ENCODE measurements around the gene OAF.
A peak's percentile ranks its signal among the peaks of the same experiment; 100 is the strongest.

OAF gene

DNA sequence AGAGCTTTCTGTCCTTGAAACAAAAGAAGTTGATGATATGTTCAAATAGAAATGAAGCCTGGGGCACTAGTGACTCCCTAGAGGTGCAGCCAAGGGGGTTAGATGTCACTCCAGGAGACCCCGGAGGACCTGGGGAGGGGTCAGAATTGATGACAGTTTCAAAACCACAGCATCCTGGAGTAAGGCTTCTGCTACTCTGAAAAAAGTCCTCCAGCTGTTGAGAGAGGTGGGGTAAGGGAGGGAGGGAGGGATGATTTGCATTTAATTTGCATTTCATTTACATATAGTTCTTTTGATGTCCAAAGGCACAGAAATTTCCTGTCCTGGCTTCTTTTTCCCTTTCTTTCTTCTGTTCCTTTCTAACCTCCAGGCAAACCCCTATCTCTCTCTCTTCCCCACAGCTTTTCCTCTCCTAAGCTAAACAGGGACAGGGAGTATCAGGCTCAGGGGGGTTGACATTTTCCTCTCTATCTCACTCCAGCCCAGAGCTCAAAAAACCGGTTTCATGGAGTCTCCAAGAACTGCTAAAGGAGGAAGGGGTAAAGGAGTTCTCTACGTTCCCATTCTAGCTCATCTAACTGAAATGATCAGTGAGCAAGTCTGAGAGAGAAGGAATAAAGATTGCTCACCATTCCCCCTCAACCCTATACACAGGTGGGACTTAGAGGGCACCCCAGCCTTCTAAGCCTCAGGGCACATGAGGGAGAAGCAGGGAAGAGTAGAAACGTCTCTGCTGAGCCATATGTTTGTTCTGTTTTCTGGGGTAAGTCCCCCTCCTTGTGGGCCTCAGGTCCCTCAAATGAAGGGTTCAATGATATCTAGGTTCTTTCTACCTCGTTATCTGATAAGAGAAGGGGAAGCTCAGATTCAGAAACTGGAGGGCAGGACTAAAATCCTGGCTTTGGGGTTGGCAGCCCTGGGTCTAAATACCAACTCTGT lies 25.6 kb downstream of the OAF start:
- POLR2A ChIA-PET: no interaction called here
- no peak for DNase-seq (ENCODE audit: extremely low spot score)
- CTCF ChIA-PET: interaction anchor here (1.0 to 25.8 kb wide), 19 partner anchors 11 to 449 kb away, joined by 3 to 792 read pairs (median 11); partner anchors contain the start of gene ARHGEF12

DNA sequence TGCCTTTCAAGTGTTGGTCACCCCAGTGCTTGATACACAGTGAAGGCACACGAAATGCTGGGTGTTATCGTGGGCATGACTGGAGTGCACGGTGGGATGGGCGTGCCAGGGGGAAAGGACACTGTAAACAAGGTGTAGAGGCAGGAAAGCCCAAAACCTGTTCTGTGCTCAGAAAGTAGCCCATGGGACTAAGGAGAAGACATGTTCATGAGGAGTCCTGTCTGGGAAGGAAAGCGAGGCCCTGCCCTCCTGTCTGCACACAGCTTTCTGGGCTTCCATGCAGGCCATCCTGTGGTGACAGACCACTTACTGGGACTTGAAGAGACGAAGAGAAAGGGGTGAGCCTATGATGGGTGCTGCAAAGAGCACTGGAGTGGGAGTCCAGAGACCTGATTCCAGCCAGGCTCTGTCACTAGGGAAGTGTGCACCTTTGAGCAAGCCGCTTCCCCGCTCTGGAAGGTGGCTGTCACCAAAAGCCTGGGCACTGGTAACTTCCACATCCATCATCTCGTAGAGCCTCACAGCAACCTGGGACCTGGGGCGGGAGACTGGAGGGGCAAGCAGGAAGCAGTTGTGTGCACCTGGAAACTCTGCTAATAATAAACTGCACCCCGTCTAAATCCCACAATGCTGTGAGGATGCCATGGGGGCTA lies 28.3 kb downstream of the OAF start:
- TF ChIP-seq CTCF (IDR thresholded peaks at IDR 0.05; ENCODE audit: control extremely low read depth, extremely low read depth, low read depth, missing control alignments): no peak
- ChIA-PET CTCF (interaction anchor here (1.6 to 25.8 kb wide), 3 partner anchors 9 to 69 kb away, joined by 3 to 792 read pairs (median 219); no protein-coding TSS in a partner anchor), POLR2A (no interaction called here)
- DNase-seq (ENCODE audit: extremely low spot score): no peak

More for the DNA sequence above, 25.6 kb downstream of the OAF start:
- TF ChIP-seq CTCF (IDR thresholded peaks at IDR 0.05; ENCODE audit: control extremely low read depth, extremely low read depth, low read depth, missing control alignments): no peak

GRCh38 chr11:120239713-120240640 lies 29.1 kb downstream of the OAF start, which contains the start of gene POU2F3:
Gene POU2F3, plus strand, starts transcription at chr11:120240140. Its CDS starts 204 bp downstream, at chr11:120240344.
- CTCF ChIA-PET: interaction anchor here (1.0 to 25.8 kb wide), 4 partner anchors 10 to 70 kb away, joined by 3 to 792 read pairs (median 112); no protein-coding TSS in a partner anchor
- TF ChIP-seq CTCF (IDR thresholded peaks at IDR 0.05; ENCODE audit: control extremely low read depth, extremely low read depth, low read depth, missing control alignments): peak; percentile 15
- DNase-seq (ENCODE audit: extremely low spot score): no peak
- POLR2A ChIA-PET: no interaction called here

DNA sequence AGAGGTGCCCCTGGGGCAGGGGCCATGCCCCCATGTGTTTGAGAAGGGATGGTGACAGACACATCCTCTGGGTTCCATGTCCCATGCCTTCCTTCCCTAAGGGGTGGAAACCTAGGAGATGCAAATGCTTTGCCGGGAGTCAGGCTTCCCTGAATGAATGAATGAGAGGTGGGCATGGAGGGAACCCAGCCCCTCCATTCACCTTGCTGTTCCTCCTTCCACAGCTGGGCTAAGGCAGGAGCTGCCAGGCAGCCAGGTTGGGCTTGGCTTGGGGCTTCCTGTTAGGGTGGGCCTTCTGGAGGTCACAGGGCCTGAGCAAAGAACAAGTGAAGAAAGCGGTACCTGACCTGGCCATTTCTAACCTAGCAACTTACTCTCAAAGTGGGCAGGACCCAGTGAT lies 30.0 kb downstream of the OAF start:
- no peak for DNase-seq (ENCODE audit: extremely low spot score)
- POLR2A ChIA-PET: no interaction called here
- no peak for TF ChIP-seq CTCF (IDR thresholded peaks at IDR 0.05; ENCODE audit: control extremely low read depth, extremely low read depth, low read depth, missing control alignments)
- CTCF ChIA-PET: interaction anchor here (1.0 to 25.8 kb wide), 2 partner anchors 9 to 59 kb away, joined by 4 to 792 read pairs; no protein-coding TSS in a partner anchor

- DNase-seq (ENCODE audit: extremely low spot score): no peak
- POLR2A ChIA-PET: no interaction called here
- TF ChIP-seq CTCF (IDR thresholded peaks at IDR 0.05; ENCODE audit: control extremely low read depth, extremely low read depth, low read depth, missing control alignments): no peak
- CTCF ChIA-PET: interaction anchor here (0.9 to 25.8 kb wide), 3 partner anchors 9 to 59 kb away, joined by 3 to 792 read pairs (median 4); no protein-coding TSS in a partner anchor
Observed at GRCh38 chr11:120241277-120241676, 30.4 kb downstream of the OAF start.
